T-helper 17 cell (primary cell): ENCODE measurements around the gene ITGB2. TPM values are rescaled to one million over a fixed set of nuclear protein-coding genes. Genes with fewer than 3 reads are reported as not detected.
A peak's percentile ranks its signal among the peaks of the same experiment; 100 is the strongest.

Experiments used
- ATAC-seq: fragments of 150-1000 bp; cut with Tn5 transposase; 2 replicates; pipeline ENCODE4 v1.10.0; 2021; ENCODE audit warnings: mild to moderate bottlenecking, moderate library complexity
- DNase-seq, 3 donors: peaks; one replicate each; pipeline versions ENCODE4 v3.0.0 to v3.0.0-alpha.2; 2020 to 2021
- H3K9me3 ChIP-seq: one replicate; pipeline ENCODE4 v1.7.0; 2013; ENCODE audit warnings: low read length, mild to moderate bottlenecking; ENCODE audit not compliant: control insufficient read depth, poor library complexity, severe bottlenecking
- H3K27ac Mint-ChIP-seq: one replicate; pipeline ENCODE4 v1.8.0; 2022; ENCODE audit warnings: mild to moderate bottlenecking, moderate library complexity, mixed read lengths
- H3K27me3 Mint-ChIP-seq: one replicate; pipeline ENCODE4 v1.8.0; 2022; ENCODE audit warnings: mixed read lengths
- H3K36me3 Mint-ChIP-seq: one replicate; pipeline ENCODE4 v1.8.0; 2022; ENCODE audit warnings: low read depth, mixed read lengths
- H3K4me1 Mint-ChIP-seq: one replicate; pipeline ENCODE4 v1.8.0; 2022; ENCODE audit warnings: mild to moderate bottlenecking, mixed read lengths
- H3K4me3 Mint-ChIP-seq: one replicate; pipeline ENCODE4 v1.8.0; 2022; ENCODE audit warnings: mild to moderate bottlenecking, moderate library complexity, mixed read lengths
- total RNA-seq, 4 donors: library from RNA in 2 of 4; stranded (reverse) in 2 of 4; gene quantifications; one replicate each; pipeline ENCODE4 v1.2.3 and lab custom pipeline; 2022 to 2026

The ITGB2 gene
- total RNA-seq, 2 donors from 2014 or later = 248 to 359 TPM

DNA sequence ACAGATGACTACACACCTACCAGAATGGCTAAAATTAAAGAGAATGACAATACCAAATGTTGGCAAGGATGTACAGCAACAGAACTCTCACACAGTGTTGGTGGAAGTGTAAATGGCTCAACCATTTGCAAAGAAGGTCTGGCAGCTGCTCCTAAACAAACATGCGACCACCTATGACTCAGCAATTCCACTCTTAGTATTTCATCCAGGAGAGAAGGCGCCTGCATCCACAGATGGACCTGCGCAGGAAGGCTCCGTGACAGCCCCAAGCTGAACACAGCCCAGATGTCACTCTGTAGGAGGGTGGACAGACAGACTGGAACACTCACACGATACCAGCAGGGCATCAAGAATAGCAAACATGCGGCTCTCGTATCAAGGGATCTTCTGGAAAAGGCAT is 53.9 kb downstream of the ITGB2 start:
- ATAC-seq (no peak), DNase-seq (no peak)
- Mint-ChIP-seq H3K4me3 (peak overlapping the region; percentile 90), H3K4me1 (peaks cover 63% of the 10 kb centered on the region), H3K27me3 (no peaks in the 10 kb centered on the region), H3K27ac (peak overlapping the region; percentile 98), H3K36me3 (peaks cover 2% of the 10 kb centered on the region)
- no peaks in the 10 kb centered on the region for H3K9me3 ChIP-seq

DNA sequence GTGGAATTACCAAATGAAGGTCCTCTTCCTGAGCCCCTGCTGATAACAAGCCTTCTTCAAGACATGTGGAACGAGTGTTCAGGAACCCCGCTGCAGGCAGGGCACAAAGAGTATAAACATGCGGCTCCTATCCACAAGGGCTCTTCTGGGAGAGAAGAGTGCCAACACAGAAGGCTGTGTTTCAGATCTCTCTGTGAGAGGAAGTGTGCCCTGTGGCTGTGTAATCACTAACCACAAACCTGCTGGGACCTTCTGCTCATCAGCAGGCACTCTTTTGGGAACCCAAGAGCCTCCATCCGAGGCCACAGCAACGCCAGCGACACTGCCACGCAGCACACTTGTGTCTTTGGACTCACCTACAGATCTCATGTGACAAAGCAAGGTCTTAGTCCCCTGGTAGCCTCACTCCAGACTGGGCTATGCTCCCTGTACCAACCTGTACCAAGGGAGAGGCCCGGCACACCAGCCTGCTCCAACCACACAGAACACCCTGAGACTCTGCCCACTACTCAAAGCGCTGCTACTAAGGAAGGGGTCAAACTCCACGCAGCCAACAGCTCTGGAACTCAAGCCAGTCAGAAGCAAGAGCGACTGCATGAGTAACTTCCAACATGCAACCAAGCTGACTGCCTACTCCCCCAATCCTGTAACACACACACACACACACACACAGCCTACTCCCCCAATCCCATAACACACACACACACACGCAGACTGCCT is 55.0 kb downstream of the ITGB2 start:
- peak; percentile 39 for ATAC-seq
- Mint-ChIP-seq H3K27ac (peak overlapping the region; percentile 70), H3K36me3 (peaks cover 4% of the 10 kb centered on the region), H3K4me3 (peak overlapping the region; percentile 90), H3K27me3 (no peaks in the 10 kb centered on the region), H3K4me1 (peaks cover 59% of the 10 kb centered on the region)
- no peaks in the 10 kb centered on the region for H3K9me3 ChIP-seq
- no peak for DNase-seq

DNA sequence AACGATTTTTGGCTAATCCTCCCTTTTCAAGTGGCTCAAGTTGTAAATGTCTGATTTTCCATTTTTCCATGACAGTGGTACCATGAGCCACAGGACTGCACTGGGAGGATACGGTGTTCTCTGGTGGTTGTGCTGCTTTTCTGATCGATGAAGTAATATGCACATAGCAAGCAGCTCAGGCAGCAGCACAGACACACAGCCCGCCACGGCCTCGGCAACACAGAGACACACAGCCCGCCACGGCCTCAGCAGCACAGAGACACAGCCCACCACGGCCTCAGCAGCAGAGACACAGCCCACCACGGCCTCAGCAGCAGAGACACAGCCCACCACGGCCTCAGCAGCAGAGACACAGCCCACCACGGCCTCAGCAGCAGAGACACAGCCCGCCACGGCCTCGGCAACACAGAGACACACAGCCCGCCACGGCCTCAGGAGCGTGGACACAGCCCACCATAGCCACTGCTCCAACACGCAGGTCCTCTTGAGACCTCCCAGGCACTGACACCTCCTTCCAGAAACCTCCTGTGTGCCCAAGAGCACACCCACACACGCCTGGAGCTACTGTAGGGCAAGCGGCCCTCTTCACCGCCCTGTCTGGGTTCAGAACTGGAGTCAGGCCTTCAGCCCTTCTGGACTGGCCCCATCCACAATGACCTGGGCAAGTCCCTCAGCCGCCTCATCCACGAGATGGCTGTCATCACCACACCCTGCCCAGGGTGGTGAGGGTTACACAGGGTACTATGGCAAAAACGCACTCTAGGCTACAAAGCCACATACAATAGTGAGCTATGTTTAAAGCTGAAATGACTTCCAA is 57.6 kb downstream of the ITGB2 start:
- H3K27ac Mint-ChIP-seq = peak overlapping the region; percentile 75

DNA sequence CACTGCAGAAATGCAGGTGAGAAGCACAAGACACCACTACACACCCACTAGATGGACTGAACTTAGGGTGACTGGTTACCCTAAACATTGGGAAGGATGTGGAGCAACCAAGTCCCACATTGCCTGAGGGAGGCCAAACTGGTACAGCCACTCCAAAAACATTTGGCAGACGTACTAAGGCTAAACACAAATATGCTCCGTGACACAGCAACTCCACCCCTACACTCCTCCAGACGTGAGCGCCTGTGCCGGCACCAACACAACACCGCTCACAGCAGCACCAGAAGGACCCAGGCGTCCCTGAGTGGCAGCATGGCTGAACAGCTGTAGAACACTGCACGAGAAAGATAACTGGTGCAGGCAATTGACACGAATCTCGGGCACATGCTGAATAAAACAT is 61.9 kb downstream of the ITGB2 start:
- ATAC-seq (no peak), DNase-seq (no peak)
- Mint-ChIP-seq H3K4me3 (no peak overlapping the region), H3K27ac (no peak overlapping the region), H3K36me3 (peaks cover 4% of the 10 kb centered on the region), H3K4me1 (peaks cover 24% of the 10 kb centered on the region), H3K27me3 (no peaks in the 10 kb centered on the region)
- no peaks in the 10 kb centered on the region for H3K9me3 ChIP-seq

More for the DNA sequence above, 57.6 kb downstream of the ITGB2 start:
- no peak for DNase-seq
- Mint-ChIP-seq H3K27me3 (no peaks in the 10 kb centered on the region), H3K36me3 (peaks cover 4% of the 10 kb centered on the region), H3K4me1 (peaks cover 41% of the 10 kb centered on the region), H3K4me3 (no peak overlapping the region)
- H3K9me3 ChIP-seq = no peaks in the 10 kb centered on the region
- no peak for ATAC-seq

DNA sequence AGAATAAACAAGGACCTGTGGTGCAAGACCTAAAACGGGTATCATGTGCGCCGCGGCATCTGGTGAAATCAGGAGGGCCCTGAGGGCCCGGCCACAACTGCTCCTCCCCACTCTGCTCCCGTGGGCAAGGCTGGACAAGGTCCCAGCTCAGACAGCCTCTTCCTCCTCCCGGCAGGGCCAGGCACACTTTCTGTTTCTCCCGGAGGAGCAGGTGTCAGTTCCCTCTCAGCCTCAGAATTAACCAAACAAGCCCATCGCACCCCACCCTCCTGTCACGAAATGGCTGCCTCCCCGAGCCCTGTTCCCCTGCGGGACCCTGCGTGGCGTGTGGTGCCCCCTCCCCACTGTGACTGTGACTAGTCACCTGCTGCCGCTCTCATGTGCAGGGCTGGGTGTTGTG is 62.4 kb downstream of the ITGB2 start:
- peaks cover 20% of the 10 kb centered on the region for H3K4me1 Mint-ChIP-seq
- H3K27me3 Mint-ChIP-seq = no peaks in the 10 kb centered on the region
- H3K9me3 ChIP-seq = no peaks in the 10 kb centered on the region
- DNase-seq (no peak), ATAC-seq (no peak)
- H3K36me3 Mint-ChIP-seq = peaks cover 6% of the 10 kb centered on the region
- H3K27ac Mint-ChIP-seq = no peak overlapping the region
- no peak overlapping the region for H3K4me3 Mint-ChIP-seq

DNA sequence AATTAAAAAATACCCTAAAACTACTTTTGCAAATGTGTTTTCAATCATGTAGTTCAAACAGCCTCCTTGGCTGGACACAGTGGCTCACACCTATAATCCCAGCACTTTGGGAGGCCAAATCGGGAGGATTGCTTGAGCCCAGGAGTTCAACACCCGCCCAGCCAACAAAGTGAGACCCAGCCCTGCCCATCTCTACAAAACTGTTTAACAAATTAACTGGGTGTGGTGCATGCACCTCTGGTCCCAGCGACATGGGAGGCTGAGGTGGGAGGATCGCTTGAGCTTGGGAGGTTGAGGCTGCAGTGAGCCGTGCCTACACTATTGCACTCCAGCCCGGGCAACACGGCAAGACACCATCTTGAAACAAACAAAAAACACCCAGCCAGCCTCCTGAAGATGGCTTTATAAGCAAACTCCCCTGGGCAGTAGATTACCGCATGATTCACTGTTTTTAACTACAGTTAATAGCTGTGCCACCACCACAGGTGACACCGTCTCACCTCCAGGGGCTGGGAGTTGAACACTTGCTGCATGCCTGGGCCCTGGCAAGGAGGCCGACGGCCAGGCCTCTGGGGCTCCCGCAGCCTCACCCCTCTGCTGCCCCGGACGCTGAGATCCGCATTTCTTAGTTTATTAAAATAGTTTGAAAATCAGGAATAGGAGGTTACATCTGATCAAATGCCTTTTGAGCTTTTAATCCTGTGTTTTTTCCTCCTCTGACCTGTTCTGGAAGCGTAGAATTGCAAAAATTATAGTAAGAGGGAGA is 63.4 kb downstream of the ITGB2 start:
- Mint-ChIP-seq H3K4me3 (no peak overlapping the region), H3K36me3 (peaks cover 6% of the 10 kb centered on the region), H3K27me3 (no peaks in the 10 kb centered on the region), H3K4me1 (peaks cover 21% of the 10 kb centered on the region), H3K27ac (peak overlapping the region; percentile 59)
- DNase-seq = no peak
- ATAC-seq = no peak
- H3K9me3 ChIP-seq = no peaks in the 10 kb centered on the region

DNA sequence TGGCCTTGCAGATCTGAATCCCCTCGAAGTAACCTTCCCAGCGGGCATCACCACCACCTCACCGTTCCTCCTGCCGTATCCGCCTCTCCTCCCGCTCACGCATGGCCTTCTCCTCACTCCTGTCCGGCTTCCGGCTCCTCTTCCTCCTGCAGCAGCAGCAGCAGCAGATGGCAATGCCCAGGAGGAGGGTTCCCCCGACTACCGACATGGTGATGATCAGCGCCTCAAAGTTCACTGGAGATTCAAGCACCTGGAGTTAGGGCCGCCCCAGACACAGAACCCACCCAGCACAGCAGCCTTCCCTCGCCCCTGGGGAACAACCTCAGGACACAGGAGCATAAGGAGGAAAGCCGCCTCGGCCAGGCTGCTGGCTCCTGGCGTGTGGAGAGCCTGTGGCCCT is 64.6 kb downstream of the ITGB2 start:
- Mint-ChIP-seq H3K27me3 (no peaks in the 10 kb centered on the region), H3K36me3 (peaks cover 4% of the 10 kb centered on the region), H3K27ac (peak overlapping the region; percentile 77), H3K4me3 (no peak overlapping the region), H3K4me1 (peaks cover 18% of the 10 kb centered on the region)
- ATAC-seq = no peak
- DNase-seq = no peak
- no peaks in the 10 kb centered on the region for H3K9me3 ChIP-seq

DNA sequence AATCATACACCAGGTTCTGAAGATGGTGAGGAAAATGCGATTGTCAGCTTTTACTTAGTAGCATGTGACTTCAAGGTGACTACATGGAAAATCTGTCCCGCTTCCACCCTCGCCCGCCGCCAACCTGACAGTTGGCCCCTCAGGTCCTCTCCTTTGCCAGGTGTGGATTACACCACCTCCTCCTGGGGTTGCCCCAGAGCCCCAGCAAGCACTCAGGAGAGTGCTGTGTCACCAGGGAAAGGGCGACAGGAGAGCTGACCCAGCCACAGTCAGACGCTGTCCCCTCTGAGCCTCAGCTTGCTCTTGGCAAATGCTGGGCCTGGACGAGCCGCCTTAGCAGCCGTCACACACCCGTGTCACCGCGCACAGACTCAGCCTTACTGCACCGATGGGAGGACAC is 65.1 kb downstream of the ITGB2 start:
- no peak for DNase-seq
- no peak for ATAC-seq
- H3K27me3 Mint-ChIP-seq = no peaks in the 10 kb centered on the region
- H3K27ac Mint-ChIP-seq = peak overlapping the region; percentile 77
- H3K9me3 ChIP-seq = no peaks in the 10 kb centered on the region
- H3K36me3 Mint-ChIP-seq = peaks cover 6% of the 10 kb centered on the region
- H3K4me1 Mint-ChIP-seq = peaks cover 18% of the 10 kb centered on the region
- H3K4me3 Mint-ChIP-seq = no peak overlapping the region

DNA sequence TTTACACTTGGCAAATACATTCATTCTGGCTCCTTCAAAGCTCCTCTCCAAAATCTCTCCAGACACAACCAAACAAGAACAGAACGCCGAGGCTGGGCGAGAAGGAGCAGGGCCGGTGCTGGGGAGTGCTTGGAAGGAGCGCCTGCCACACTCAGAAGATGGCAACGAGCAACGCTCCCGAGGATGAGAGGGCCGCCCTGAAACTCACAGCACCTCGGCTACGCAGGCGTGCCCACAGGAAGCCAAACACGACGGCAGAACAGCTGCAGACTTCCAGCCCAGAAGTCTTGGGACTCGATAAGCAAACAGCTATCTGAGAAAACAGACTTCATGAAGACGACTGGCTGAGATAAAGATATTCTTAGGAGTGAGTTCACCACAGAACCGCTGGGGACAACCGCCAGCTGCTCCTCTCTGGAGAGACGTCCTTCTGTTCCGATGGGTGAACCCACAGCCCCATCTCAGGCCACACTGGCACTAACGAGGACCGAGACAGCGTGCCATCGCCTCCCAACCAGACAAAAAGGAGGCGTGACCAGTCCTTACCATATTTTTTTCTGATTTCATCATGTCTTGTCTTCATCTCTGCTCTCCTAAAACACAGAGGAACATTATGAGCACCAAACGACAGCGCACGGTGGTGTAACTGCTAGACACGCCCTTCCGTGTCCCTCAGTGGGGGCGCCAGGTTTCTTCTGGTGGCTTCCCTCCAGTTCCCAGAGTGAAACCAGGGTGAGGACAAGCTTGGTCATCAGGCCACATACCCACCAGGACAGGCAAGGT is 65.8 kb downstream of the ITGB2 start:
- Mint-ChIP-seq H3K36me3 (peaks cover 6% of the 10 kb centered on the region), H3K27ac (peak overlapping the region; percentile 77), H3K27me3 (no peaks in the 10 kb centered on the region), H3K4me1 (peaks cover 18% of the 10 kb centered on the region), H3K4me3 (no peak overlapping the region)
- ATAC-seq (peak; percentile 16), DNase-seq (no peak)
- no peaks in the 10 kb centered on the region for H3K9me3 ChIP-seq

- Mint-ChIP-seq H3K4me1 (peaks cover 18% of the 10 kb centered on the region), H3K36me3 (peaks cover 6% of the 10 kb centered on the region), H3K27me3 (no peaks in the 10 kb centered on the region), H3K4me3 (no peak overlapping the region), H3K27ac (peak overlapping the region; percentile 77)
- no peaks in the 10 kb centered on the region for H3K9me3 ChIP-seq
- no peak for DNase-seq
- ATAC-seq = no peak
These were observed 66.4 kb downstream of the ITGB2 start for GRCh38 chr21:44854391-44854663.

- no peak for DNase-seq
- no peak for ATAC-seq
- H3K9me3 ChIP-seq = no peaks in the 10 kb centered on the region
- H3K36me3 Mint-ChIP-seq = peaks cover 6% of the 10 kb centered on the region
- peak overlapping the region; percentile 77 for H3K27ac Mint-ChIP-seq
- H3K27me3 Mint-ChIP-seq = no peaks in the 10 kb centered on the region
- H3K4me3 Mint-ChIP-seq = peak overlapping the region; percentile 25
- peaks cover 18% of the 10 kb centered on the region for H3K4me1 Mint-ChIP-seq
These were observed 66.9 kb downstream of the ITGB2 start for GRCh38 chr21:44853601-44854390.

DNA sequence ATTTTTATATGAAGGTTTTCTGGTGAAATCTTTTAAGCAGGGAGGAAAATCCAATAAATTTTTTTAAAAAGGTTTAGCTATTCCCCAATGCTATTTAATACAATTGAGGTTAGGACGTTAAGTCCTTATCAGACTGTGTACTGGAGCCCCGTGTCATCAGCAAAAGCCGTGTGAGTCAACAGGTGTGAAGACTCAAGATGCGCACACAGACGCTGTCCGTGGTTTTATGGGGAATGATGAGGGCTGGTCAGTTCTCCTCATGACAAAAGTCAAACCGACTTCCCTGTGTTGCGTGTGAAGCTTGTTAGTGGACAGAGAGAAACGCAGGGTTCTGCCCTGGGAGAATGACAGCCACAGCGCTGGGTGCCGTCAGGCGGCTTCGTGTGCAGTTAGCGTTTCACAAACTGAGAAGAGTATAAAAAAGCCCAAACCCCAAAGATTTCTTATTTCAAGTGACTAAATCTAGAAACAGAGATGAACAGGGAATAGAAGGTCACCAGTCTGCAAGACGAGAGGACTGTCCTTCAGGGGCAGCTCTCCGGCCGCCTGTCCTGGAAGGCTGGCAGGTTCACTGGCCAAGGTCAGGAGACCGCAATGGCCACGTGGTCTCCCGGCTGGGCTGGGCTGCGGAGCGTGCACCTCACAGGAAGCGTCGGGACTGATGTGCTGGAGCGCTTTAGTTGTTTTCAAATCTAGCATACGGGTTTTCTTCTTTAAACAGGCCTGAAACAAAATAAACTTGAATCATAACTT is 69.6 kb downstream of the ITGB2 start:
- H3K27me3 Mint-ChIP-seq = no peaks in the 10 kb centered on the region
- peaks cover 24% of the 10 kb centered on the region for H3K4me1 Mint-ChIP-seq
- DNase-seq (no peak), ATAC-seq (no peak)
- peak overlapping the region; percentile 14 for H3K27ac Mint-ChIP-seq
- H3K4me3 Mint-ChIP-seq = no peak overlapping the region
- H3K9me3 ChIP-seq = no peaks in the 10 kb centered on the region
- H3K36me3 Mint-ChIP-seq = peaks cover 5% of the 10 kb centered on the region
